Measurements from ENCODE around the gene ZNF594.
"Not testable (repeated sequence)": the region's sequence is repeated elsewhere in the genome, so short reads cannot be mapped to it uniquely, and the experiment has no call there.

ZNF594 gene

GRCh38 chr17:5200360-5200759 lies 8.7 kb upstream of the ZNF594 start:
- no peak for DNase-seq

GRCh38 chr17:5198472-5198871 lies 6.8 kb upstream of the ZNF594 start:
- no peak for DNase-seq

DNA sequence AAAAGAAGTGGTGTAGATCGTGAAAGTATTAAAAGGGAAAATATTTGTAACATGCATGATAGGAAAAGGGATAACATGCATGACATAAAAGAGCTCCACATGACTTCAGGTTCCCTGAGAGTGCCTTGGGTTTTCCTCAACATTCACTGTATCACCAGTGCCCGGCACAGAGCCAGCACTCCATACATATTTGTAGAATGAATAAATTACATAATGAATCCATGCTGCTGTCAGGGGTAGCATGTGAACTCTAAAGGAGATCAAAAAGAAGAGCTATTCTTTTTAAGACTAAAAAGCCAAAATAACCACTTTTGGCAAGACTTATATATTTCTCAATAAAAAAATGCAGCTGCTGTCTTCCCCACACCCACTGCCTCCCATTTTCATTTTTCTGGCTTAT lies 2.7 kb upstream of the ZNF594 start:
- DNase-seq: peak; percentile 19

- no peak for DNase-seq
Measured at GRCh38 chr17:5184288-5184687, 7.4 kb downstream of the ZNF594 start.

DNA sequence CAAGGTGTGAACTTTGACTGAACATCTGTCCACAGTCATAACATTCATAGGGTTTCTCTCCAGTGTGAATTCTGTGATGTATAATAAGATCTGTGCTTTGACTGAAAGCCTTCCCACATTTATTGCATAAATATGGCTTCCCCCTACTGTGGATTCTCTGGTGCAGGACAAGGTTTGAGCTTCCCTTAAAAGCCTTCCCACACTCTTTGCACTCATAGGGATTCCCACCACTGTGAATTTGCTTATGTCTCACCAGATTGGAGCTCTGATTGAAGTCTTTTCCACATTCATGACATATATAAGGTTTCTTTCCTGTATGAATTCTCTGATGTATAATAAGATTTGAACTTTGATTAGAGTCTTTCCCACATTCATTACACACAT lies 8.3 kb downstream of the ZNF594 start:
- DNase-seq: no peak

DNA sequence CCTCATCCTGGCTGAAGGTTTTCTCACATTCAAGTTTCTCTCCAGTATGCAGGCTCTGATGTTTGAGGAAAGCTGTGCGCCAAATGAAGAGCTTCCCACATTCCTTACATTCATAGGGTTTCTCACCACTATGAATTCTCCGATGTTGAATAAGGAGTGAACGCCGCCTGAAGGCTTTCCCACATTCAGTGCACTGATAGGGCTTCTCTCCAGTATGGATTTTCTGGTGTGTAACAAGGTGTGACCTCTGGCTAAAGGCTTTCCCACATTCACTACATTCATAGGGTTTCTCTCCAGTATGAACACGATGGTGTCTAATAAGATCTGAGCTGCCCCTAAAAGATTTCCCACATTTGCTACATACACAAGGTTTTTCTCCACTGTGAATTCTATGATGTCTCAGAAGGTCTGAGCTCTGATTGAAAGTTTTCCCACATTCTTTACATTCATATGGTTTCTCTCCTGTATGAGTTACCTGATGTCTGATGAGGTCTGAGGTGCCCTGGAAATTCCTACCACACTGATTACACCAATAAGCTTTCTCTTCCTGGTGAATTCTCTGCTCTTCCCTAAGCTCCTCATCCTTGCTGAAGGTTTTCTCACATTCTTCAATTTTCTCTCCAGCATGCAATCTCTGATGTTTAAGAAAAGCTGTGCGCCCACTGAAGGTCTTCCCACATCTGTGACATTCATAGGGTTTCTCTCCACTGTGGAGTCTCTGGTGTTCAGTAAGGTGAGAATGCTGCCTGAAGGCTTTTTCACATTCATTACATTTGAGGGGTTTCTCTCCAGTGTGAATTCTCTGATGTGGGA lies 8.9 kb downstream of the ZNF594 start:
- no peak for DNase-seq

DNA sequence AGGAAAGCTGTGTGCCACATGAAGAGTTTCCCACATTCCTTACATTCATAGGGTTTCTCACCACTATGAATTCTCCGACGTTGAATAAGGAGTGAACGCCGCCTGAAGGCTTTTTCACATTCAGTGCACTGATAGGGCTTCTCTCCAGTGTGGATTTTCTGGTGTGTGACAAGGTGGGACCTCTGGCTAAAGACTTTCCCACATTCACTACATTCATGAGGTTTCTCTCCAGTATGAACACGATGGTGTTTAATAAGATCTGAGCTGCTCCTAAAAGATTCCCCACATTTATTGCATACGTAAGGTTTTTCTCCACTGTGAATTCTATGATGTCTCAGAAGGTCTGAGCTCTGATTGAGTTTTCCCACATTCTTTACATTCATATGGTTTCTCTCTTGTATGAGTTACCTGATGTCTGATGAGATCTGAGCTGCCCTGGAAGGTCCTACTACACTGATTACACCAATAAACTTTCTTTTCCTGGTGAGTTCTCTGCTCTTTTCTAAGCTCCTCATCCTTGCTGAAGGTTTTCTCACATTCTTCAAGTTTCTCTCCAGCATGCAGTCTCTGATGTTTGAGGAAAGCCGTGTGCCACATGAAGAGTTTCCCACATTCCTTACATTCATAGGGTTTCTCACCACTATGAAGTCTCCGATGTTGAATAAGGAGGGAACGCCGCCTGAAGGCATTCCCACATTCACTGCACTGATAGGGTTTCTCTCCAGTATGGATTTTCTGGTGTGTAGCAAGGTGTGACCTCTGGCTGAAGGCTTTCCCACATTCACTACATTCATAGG lies 10.0 kb downstream of the ZNF594 start:
- DNase-seq: no peak

- no peak for DNase-seq
Measured at GRCh38 chr17:5179003-5179402, 12.7 kb downstream of the ZNF594 start.

DNA sequence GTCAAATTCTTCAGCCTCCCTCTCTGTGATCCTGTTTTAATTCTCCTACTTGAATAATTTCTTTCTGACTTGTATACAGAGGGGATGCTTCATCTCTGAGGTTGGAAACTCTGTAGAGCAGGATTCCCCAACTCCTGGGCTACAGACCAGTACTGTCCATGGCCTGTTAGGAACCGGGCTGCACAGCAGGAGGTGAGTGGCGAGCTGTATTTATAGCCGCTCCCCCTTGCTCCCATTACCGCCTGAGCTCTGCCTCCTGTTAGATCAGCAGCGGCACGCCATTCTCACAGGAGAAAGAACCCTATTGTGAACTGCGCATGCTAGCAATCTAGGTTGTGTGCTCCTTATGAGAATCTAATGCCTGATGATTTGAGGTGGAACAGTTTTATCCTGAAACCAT lies 16.6 kb downstream of the ZNF594 start:
- not testable (repeated sequence) for DNase-seq

DNA sequence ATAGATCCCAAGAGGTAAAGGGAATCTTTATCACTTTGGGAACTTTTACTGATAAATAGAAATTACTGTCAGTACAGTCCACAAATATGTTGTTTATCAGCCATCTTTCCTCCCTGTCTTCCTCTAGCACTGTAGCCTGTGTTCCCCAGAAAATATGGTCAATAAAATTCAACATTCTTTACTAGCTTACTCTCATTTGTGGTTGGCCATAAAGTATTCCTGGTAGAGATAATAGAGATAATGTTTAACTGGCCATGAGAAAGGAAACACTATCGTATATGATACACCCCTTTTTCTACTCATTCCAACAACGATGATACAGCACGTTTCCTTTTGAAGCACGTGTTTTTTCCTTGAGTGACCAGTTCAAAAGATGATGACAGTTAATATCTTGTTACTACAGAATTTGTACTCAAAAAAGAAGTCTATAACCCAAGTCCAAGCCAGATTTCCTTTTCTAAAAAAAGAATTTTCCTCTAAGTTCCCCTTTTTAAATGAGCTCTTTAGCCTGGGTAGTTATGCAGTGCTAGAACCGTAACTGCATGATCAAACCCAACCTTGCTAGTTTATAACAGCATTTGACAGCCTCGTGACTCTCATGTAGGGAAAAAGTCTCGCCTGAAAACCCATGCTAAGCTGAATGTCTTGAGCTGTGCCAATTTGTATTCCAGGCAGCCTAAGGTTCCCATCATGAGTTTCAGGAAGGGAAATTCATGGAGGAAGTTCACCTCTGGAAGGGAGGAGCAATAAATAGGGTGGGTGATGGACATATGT lies 25.7 kb downstream of the ZNF594 start:
- DNase-seq: not testable (repeated sequence)

DNA sequence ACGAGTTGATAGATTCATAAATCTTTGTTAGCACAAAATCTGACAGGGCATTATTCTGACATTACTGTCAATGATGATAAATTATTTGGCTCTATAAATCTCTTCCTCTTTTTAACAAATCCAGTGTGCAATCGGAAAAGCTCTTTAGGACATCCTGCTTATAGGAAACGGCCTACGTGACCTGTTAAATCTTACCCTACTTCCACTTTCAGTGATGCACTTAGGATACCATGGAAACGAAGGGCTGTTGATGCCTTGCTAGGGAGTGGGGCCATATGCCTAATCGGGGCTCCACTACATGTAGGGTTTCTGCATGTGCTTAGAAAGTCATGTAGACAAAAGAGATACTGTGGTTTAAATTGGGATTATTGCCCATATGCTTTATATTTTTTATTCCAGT lies 27.2 kb downstream of the ZNF594 start:
- no peak for DNase-seq

DNA sequence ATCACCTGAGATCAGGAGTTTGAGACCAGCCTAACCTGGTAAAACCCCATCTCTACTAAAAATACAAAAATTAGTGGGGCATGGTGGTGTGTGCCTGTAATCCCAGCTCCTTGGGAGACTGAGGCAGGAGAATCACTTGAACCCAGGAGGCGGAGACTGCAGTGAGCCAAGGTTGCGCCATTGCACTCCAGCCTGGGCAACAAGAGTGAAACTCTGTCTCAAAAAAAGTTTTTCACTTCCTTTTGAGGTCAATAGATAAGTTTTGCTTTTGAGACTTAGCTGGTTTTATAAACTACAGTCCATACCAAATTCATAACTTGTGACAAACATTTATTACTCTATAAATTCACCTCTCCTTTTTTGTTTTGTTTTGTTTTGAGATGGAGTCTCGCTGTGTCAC lies 29.9 kb downstream of the ZNF594 start:
- not testable (repeated sequence) for DNase-seq

GRCh38 chr17:5160702-5161101 lies 31.0 kb downstream of the ZNF594 start:
- DNase-seq: not testable (repeated sequence)

DNA sequence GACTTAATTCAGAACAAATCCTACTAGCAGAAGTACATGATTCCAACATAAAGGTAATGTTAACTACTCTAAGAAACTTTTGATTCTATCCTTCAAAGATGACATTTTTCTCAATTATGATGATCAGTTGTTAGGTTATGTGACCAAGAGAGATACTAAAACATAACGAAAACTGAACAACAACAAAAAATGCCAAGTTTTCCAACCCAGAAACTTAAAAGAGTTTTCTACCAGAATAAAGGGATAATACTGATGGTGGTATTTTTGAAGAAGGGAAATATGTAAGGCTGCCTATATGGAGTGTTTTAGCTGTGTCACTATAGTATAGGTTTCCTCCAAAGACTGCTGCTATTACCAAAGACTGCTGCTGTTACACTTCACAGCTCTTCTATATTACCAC lies 45.5 kb downstream of the ZNF594 start:
- DNase-seq: not testable (repeated sequence)

DNA sequence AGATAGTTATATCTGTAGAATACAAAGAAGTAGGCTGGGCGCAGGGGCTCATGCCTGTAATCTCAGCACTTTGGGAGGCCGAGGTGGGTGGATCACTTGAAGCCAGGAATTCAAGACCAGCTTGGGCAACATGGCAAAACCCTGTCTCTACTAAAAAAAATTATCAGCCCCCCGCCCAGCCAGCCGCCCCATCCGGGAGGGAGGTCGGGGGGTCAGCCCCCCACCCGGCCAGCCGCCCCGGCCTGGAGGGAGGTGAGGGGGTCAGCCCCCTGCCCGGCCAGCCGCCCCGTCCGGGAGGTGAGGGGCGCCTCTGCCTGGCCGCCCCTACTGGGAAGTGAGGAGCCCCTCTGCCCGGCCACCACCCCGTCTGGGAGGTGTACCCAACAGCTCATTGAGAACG lies 48.8 kb downstream of the ZNF594 start:
- DNase-seq: not testable (repeated sequence)

DNA sequence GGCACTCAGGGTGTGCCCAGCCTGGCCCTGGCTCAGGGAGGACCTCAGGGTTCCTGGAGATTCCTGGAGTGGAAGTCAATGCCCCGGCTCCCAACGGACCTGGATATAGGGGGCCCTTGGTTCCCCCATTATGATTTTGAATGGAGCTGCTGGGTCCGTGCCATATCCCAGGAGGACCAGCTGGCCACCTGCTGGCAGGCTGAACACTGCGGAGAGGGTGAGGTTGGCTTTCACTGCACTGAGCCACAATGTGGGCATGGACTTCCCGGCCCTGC lies 52.3 kb downstream of the ZNF594 start:
- DNase-seq: no peak

DNA sequence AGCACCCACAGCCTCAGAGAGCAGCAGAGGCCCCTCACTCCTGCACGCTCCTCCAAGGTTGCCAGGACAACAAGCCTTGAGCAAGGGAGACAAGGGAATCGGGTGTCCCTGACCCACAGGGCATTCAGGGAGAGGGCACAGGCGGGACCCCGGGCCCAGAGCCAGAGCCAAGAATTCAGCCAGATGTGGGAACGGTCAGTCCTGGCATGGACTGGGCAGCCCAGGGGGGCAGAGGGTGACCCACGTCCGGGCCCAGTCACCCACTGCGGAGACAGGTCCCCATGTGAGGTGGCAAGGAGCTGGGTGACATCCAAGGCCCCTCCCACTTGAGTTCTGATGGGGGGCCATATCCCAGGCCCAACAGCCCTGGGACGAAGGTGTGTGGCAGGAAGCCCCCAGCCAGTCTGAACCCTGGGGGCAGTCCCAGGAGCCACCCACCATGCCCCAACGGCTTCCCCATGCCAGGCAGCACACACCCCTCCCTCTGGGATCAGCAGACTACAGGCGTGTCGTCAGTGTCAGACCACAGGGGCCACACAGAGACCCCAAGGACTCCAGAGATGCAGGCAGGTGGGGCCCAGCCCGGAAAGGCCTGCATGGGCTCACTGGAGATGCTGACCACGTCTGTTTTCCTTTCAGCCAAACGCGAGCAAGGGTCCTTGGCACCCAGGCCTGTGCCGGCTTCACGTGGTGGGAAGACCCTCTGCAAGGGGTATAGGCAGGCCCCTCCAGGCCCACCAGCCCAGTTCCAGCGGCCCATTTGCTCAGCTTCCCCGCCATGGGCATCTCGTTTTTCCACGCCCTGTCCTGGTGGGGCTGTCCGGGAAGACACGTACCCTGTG lies 52.8 kb downstream of the ZNF594 start:
- no peak for DNase-seq

- DNase-seq: not testable (repeated sequence)
Measured at GRCh38 chr17:5138198-5138544, 53.5 kb downstream of the ZNF594 start.

DNA sequence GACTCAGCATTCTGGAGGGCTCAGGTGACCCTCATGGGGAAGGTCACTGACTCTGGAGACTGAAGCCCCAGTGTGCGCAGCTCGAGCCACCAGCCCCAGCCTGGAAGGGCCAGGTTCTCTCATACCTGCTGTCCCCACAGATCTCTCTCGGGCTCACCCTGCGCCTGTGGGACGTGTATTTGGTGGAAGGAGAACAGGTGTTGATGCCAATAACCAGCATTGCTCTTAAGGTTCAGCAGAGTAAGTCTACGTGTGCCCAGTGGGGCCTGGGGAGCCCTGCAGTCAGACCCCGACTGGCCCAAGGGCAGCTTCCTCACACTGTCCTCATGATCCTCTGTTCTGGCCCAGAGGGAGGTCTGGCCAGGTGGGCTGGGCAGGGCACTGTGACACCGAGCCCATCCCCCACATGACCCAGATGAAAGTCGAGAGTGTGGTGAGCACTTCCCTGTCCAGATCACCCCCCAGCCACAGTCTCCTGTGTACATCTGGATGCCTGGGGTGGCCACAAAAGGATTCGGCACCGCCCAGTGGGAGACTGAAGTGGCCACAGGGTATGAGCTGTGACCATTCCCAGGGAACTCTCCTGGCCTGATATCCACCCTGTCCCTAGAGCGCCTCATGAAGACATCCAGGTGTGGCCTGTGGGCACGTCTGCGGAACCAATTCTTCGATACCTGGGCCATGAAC lies 54.0 kb downstream of the ZNF594 start:
- DNase-seq: not testable (repeated sequence)

DNA sequence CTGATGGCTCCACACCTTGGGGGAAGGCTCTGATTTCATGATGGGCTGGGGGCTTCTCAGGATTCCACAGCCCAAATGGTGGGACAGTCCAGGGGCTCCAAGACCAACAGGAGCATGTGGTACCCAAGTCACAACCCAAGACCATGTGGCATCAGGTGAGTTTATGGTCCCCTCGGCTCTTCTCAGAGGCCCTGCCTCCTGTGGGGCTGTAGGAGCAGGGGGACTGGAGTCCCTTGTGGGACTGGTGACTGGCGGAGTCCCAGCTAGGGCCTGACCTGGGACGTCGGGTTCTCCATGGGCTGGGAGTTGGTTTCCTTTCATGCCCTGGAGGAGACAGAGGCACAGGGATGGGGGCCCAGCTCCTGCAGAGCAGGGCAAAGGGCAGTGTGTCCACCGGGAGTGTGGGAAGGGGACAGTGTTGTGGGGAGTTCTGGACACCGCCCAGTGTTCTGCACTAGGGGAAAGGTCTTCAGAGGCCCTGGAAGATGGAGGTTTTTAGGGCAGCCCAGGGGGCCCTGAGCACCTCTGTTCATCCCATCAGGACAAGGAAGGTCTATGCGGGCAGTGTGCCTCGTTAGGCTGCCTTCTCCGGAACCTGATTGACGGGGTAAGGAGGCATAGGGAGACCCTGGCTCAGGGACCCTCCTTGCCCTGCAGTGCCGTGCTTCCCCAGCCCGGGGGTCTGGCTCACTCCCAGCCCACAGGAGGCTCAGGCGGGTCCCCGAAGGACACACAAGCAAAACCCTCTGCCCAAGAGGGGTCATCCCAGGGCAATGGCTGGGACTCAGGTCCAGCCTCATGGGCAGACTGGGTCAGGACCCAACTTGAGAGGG lies 54.9 kb downstream of the ZNF594 start:
- DNase-seq: not testable (repeated sequence)
